MG63 (cell line): ENCODE measurements around the gene C19orf81. TPM values are rescaled to one million over a fixed set of nuclear protein-coding genes. Genes with fewer than 3 reads are reported as not detected.

Experiments used
- DNase-seq: peaks from one replicate; pipeline ENCODE4 v3.0.0-alpha.2; 2020
- H3K27me3 ChIP-seq: fragments of 250-450 bp; sonication (Bioruptor Pico); 2 replicates; pipeline ENCODE4 v1.5.1; 2020; ENCODE audit warnings: mild to moderate bottlenecking, moderate library complexity
- H3K36me3 ChIP-seq: fragments of 250-450 bp; sonication (Bioruptor Pico); 2 replicates; pipeline ENCODE4 v1.5.1; 2020; ENCODE audit warnings: mild to moderate bottlenecking, moderate library complexity
- H3K4me3 ChIP-seq: fragments of 250-450 bp; sonication (Bioruptor Pico); 2 replicates; pipeline ENCODE4 v1.5.1; 2020; ENCODE audit warnings: mild to moderate bottlenecking, moderate library complexity
- H3K9me3 ChIP-seq: fragments of 250-450 bp; sonication (Bioruptor Pico); 2 replicates; pipeline ENCODE4 v1.5.1; 2020; ENCODE audit warnings: mild to moderate bottlenecking, moderate library complexity
- total RNA-seq: library from RNA; depleted of rRNA; stranded (reverse); fragments of >200 nt; shearing (Covaris generic); gene quantifications from 2 replicates; pipeline ENCODE4 v1.2.3, GENCODE V29; 2014; ENCODE audit warnings: low replicate concordance

C19orf81 gene
- total RNA-seq, 1 experiment from 2014 or later: 0.33 TPM

GRCh38 chr19:50664204-50664603 lies 15.0 kb downstream of the C19orf81 start:
- Histone ChIP-seq H3K36me3 (no peaks in the 10 kb centered on the region), H3K27me3 (no peaks in the 10 kb centered on the region), H3K4me3 (no peak overlapping the region), H3K9me3 (no peaks in the 10 kb centered on the region; the same call in 1 of the 2 replicates)
- DNase-seq: no peak

- no peak overlapping the region for H3K4me3 ChIP-seq
- no peaks in the 10 kb centered on the region for H3K36me3 ChIP-seq
- no peaks in the 10 kb centered on the region; the same call in 1 of the 2 replicates for H3K9me3 ChIP-seq
- no peaks in the 10 kb centered on the region for H3K27me3 ChIP-seq
- DNase-seq: no peak
Measured at GRCh38 chr19:50666346-50667176, 17.3 kb downstream of the C19orf81 start.

- Histone ChIP-seq H3K36me3 (no peaks in the 10 kb centered on the region), H3K27me3 (no peaks in the 10 kb centered on the region), H3K9me3 (no peaks in the 10 kb centered on the region; the same call in 1 of the 2 replicates), H3K4me3 (no peak overlapping the region)
- no peak for DNase-seq
Measured at GRCh38 chr19:50667177-50667758, 18.0 kb downstream of the C19orf81 start.

GRCh38 chr19:50667759-50668231 lies 18.6 kb downstream of the C19orf81 start:
- Histone ChIP-seq H3K36me3 (no peaks in the 10 kb centered on the region), H3K27me3 (no peaks in the 10 kb centered on the region), H3K4me3 (no peak overlapping the region), H3K9me3 (no peaks in the 10 kb centered on the region; the same call in 1 of the 2 replicates)
- no peak for DNase-seq

GRCh38 chr19:50668416-50668815 lies 19.2 kb downstream of the C19orf81 start:
- no peak for DNase-seq
- Histone ChIP-seq H3K36me3 (no peaks in the 10 kb centered on the region), H3K4me3 (no peak overlapping the region), H3K27me3 (no peaks in the 10 kb centered on the region), H3K9me3 (no peaks in the 10 kb centered on the region; the same call in 1 of the 2 replicates)

GRCh38 chr19:50668879-50669278 lies 19.6 kb downstream of the C19orf81 start:
- H3K27me3 ChIP-seq: no peaks in the 10 kb centered on the region
- no peak overlapping the region for H3K4me3 ChIP-seq
- H3K9me3 ChIP-seq: no peaks in the 10 kb centered on the region; the same call in 1 of the 2 replicates
- H3K36me3 ChIP-seq: no peaks in the 10 kb centered on the region
- no peak for DNase-seq

- Histone ChIP-seq H3K9me3 (no peaks in the 10 kb centered on the region), H3K4me3 (no peak overlapping the region), H3K36me3 (no peaks in the 10 kb centered on the region), H3K27me3 (no peaks in the 10 kb centered on the region)
- DNase-seq: peak; percentile 24
Measured at GRCh38 chr19:50669302-50670101, 20.3 kb downstream of the C19orf81 start.

- DNase-seq: no peak
- H3K27me3 ChIP-seq: no peaks in the 10 kb centered on the region
- no peak overlapping the region for H3K4me3 ChIP-seq
- H3K9me3 ChIP-seq: no peaks in the 10 kb centered on the region
- no peaks in the 10 kb centered on the region for H3K36me3 ChIP-seq
Measured at GRCh38 chr19:50670102-50670380, 20.8 kb downstream of the C19orf81 start.

GRCh38 chr19:50673118-50673517 lies 23.9 kb downstream of the C19orf81 start:
- DNase-seq: no peak
- Histone ChIP-seq H3K36me3 (no peaks in the 10 kb centered on the region), H3K27me3 (no peaks in the 10 kb centered on the region), H3K9me3 (no peaks in the 10 kb centered on the region), H3K4me3 (no peak overlapping the region)

- no peak overlapping the region for H3K4me3 ChIP-seq
- no peak for DNase-seq
- H3K9me3 ChIP-seq: no peaks in the 10 kb centered on the region
- H3K36me3 ChIP-seq: no peaks in the 10 kb centered on the region
- no peaks in the 10 kb centered on the region for H3K27me3 ChIP-seq
Measured at GRCh38 chr19:50676625-50677197, 27.5 kb downstream of the C19orf81 start.

GRCh38 chr19:50677636-50678035 lies 28.4 kb downstream of the C19orf81 start:
- H3K4me3 ChIP-seq: no peak overlapping the region
- H3K27me3 ChIP-seq: no peaks in the 10 kb centered on the region
- no peaks in the 10 kb centered on the region for H3K36me3 ChIP-seq
- no peak for DNase-seq
- no peaks in the 10 kb centered on the region for H3K9me3 ChIP-seq

- Histone ChIP-seq H3K9me3 (no peaks in the 10 kb centered on the region), H3K36me3 (no peaks in the 10 kb centered on the region), H3K4me3 (no peak overlapping the region), H3K27me3 (no peaks in the 10 kb centered on the region)
- DNase-seq: no peak
Measured at GRCh38 chr19:50678323-50678722, 29.1 kb downstream of the C19orf81 start.

GRCh38 chr19:50679177-50680125 lies 30.2 kb downstream of the C19orf81 start:
- H3K27me3 ChIP-seq: no peaks in the 10 kb centered on the region
- H3K36me3 ChIP-seq: no peaks in the 10 kb centered on the region
- H3K9me3 ChIP-seq: no peaks in the 10 kb centered on the region
- peak; percentile 51 for DNase-seq
- H3K4me3 ChIP-seq: no peak overlapping the region

- H3K4me3 ChIP-seq: no peak overlapping the region
- DNase-seq: no peak
- no peaks in the 10 kb centered on the region for H3K36me3 ChIP-seq
- no peaks in the 10 kb centered on the region for H3K9me3 ChIP-seq
- H3K27me3 ChIP-seq: no peaks in the 10 kb centered on the region
Measured at GRCh38 chr19:50686310-50687032, 37.2 kb downstream of the C19orf81 start.

- H3K27me3 ChIP-seq: no peaks in the 10 kb centered on the region
- H3K4me3 ChIP-seq: no peak overlapping the region
- no peaks in the 10 kb centered on the region for H3K9me3 ChIP-seq
- H3K36me3 ChIP-seq: no peaks in the 10 kb centered on the region
- DNase-seq: no peak
Measured at GRCh38 chr19:50688766-50689165, 39.5 kb downstream of the C19orf81 start.
